Measurements from ENCODE around the gene POMT1.

POMT1 gene

GRCh38 chr9:131516930-131517329 is 14.2 kb downstream of the POMT1 start:
- Histone ChIP-seq H3K4me2 (ENCODE audit: low read length) (no peak overlapping the region), H3K36me3 (ENCODE audit: insufficient read depth, low read length) (peaks cover 78% of the 10 kb centered on the region), H3K9me2 (ENCODE audit: low read depth, low read length) (no peaks in the 10 kb centered on the region), H3K4me3 (ENCODE audit: low read depth, low read length, poor library complexity, severe bottlenecking) (no peak overlapping the region), H3K9me3 (ENCODE audit: low read length) (no peaks in the 10 kb centered on the region), H4K20me1 (ENCODE audit: insufficient read depth, low read length) (no peaks in the 10 kb centered on the region), H3F3A (ENCODE audit: insufficient read depth, low read length) (0 out of 2 replicates have a peak, but pooled peaks cover 3% of the 10 kb centered on the region), H3K27ac (ENCODE audit: low read depth, low read length, poor library complexity, severe bottlenecking) (no peak overlapping the region), H3K27me3 (ENCODE audit: insufficient read depth, low read length) (no peaks in the 10 kb centered on the region), H2AFZ (ENCODE audit: low read length) (no peak overlapping the region), H3K4me1 (ENCODE audit: insufficient read depth, low read length, severe bottlenecking) (peaks cover 15% of the 10 kb centered on the region), H3K9ac (ENCODE audit: low read length) (no peak overlapping the region), H3K79me2 (ENCODE audit: insufficient read depth, low read length) (no peaks in the 10 kb centered on the region)
- no peak for TF ChIP-seq EZH2 (IDR thresholded peaks at IDR 0.05; ENCODE audit: borderline replicate concordance, low read length)
- TF ChIP-seq CTCF (IDR thresholded peaks at IDR 0.05; ENCODE audit: low read length), result no peak

GRCh38 chr9:131517761-131518190 is 15.1 kb downstream of the POMT1 start:
- Histone ChIP-seq H3K9me3 (ENCODE audit: low read length) (no peaks in the 10 kb centered on the region), H4K20me1 (ENCODE audit: insufficient read depth, low read length) (no peaks in the 10 kb centered on the region), H3K27ac (ENCODE audit: low read depth, low read length, poor library complexity, severe bottlenecking) (no peak overlapping the region), H3K4me2 (ENCODE audit: low read length) (no peak overlapping the region), H3F3A (ENCODE audit: insufficient read depth, low read length) (0 out of 2 replicates have a peak, but pooled peaks cover 3% of the 10 kb centered on the region), H3K4me1 (ENCODE audit: insufficient read depth, low read length, severe bottlenecking) (peaks cover 15% of the 10 kb centered on the region), H3K79me2 (ENCODE audit: insufficient read depth, low read length) (no peaks in the 10 kb centered on the region), H3K9me2 (ENCODE audit: low read depth, low read length) (no peaks in the 10 kb centered on the region), H3K27me3 (ENCODE audit: insufficient read depth, low read length) (no peaks in the 10 kb centered on the region), H3K36me3 (ENCODE audit: insufficient read depth, low read length) (peaks cover 77% of the 10 kb centered on the region), H3K4me3 (ENCODE audit: low read depth, low read length, poor library complexity, severe bottlenecking) (no peak overlapping the region), H2AFZ (ENCODE audit: low read length) (no peak overlapping the region), H3K9ac (ENCODE audit: low read length) (no peak overlapping the region)
- no peak for TF ChIP-seq CTCF (IDR thresholded peaks at IDR 0.05; ENCODE audit: low read length)
- TF ChIP-seq EZH2 (IDR thresholded peaks at IDR 0.05; ENCODE audit: borderline replicate concordance, low read length), result no peak

- no peaks in the 10 kb centered on the region for H3K27me3 ChIP-seq (ENCODE audit: insufficient read depth, low read length)
- H4K20me1 ChIP-seq (ENCODE audit: insufficient read depth, low read length), result no peaks in the 10 kb centered on the region
- no peak overlapping the region for H3K9ac ChIP-seq (ENCODE audit: low read length)
- H3K36me3 ChIP-seq (ENCODE audit: insufficient read depth, low read length), result peaks cover 76% of the 10 kb centered on the region
- no peak overlapping the region for H3K27ac ChIP-seq (ENCODE audit: low read depth, low read length, poor library complexity, severe bottlenecking)
- TF ChIP-seq CTCF (IDR thresholded peaks at IDR 0.05; ENCODE audit: low read length), result no peak
- no peak for TF ChIP-seq EZH2 (IDR thresholded peaks at IDR 0.05; ENCODE audit: borderline replicate concordance, low read length)
- 0 out of 2 replicates have a peak, but pooled peaks cover 3% of the 10 kb centered on the region for H3F3A ChIP-seq (ENCODE audit: insufficient read depth, low read length)
- H3K9me2 ChIP-seq (ENCODE audit: low read depth, low read length), result no peaks in the 10 kb centered on the region
- no peak overlapping the region for H3K4me3 ChIP-seq (ENCODE audit: low read depth, low read length, poor library complexity, severe bottlenecking)
- peaks cover 7% of the 10 kb centered on the region for H3K4me1 ChIP-seq (ENCODE audit: insufficient read depth, low read length, severe bottlenecking)
- H3K79me2 ChIP-seq (ENCODE audit: insufficient read depth, low read length), result no peaks in the 10 kb centered on the region
- no peak overlapping the region for H3K4me2 ChIP-seq (ENCODE audit: low read length)
- no peak overlapping the region for H2AFZ ChIP-seq (ENCODE audit: low read length)
- no peaks in the 10 kb centered on the region for H3K9me3 ChIP-seq (ENCODE audit: low read length)
Observed at GRCh38 chr9:131518553-131518952, 15.8 kb downstream of the POMT1 start.

All from OCI-LY1 (cell line).